OCI-LY1 (cell line): Measurements from ENCODE around the gene DOK4.

Experiments used
- H2AFZ ChIP-seq: fragments of 200-600 bp; sonication (generic), shearing (Covaris generic); 2 replicates; pipeline ENCODE4 v1.6.0; 2014; ENCODE audit warnings: antibody characterized with exemption, mild to moderate bottlenecking, low read length
- H3F3A ChIP-seq: fragments of 200-600 bp; sonication (generic), shearing (Covaris generic); 2 replicates; pipeline ENCODE4 v1.6.0; 2014; ENCODE audit warnings: mild to moderate bottlenecking, antibody characterized with exemption, low read length, moderate library complexity; ENCODE audit not compliant: insufficient read depth
- H3K27ac ChIP-seq: fragments of 200-600 bp; sonication (generic); 2 replicates; pipeline ENCODE4 v1.5.1; 2014; ENCODE audit warnings: low read length, mixed run types, mild to moderate bottlenecking, low read depth; ENCODE audit not compliant: poor library complexity, severe bottlenecking
- H3K27me3 ChIP-seq: fragments of 200-600 bp; sonication (generic); 2 replicates; pipeline ENCODE4 v1.6.0; 2014; ENCODE audit warnings: antibody characterized with exemption, mild to moderate bottlenecking, low read length, moderate library complexity; ENCODE audit not compliant: insufficient read depth
- H3K36me3 ChIP-seq: fragments of 200-600 bp; sonication (generic); 2 replicates; pipeline ENCODE4 v1.6.1; 2014; ENCODE audit warnings: mild to moderate bottlenecking, antibody characterized with exemption, low read length, moderate library complexity, mixed read lengths; ENCODE audit not compliant: insufficient read depth
- H3K4me1 ChIP-seq: fragments of 200-600 bp; sonication (generic); 2 replicates; pipeline ENCODE4 v1.5.1; 2014; ENCODE audit warnings: mild to moderate bottlenecking, low read length, moderate library complexity; ENCODE audit not compliant: insufficient read depth, severe bottlenecking
- H3K4me2 ChIP-seq: fragments of 200-600 bp; sonication (generic), shearing (Covaris generic); 2 replicates; pipeline ENCODE4 v1.6.1; 2014; ENCODE audit warnings: low read length
- H3K4me3 ChIP-seq: fragments of 200-600 bp; sonication (generic); 2 replicates; pipeline ENCODE4 v1.5.1; 2014; ENCODE audit warnings: low read length, low read depth, mild to moderate bottlenecking, mixed read lengths; ENCODE audit not compliant: poor library complexity, severe bottlenecking
- H3K79me2 ChIP-seq: fragments of 200-600 bp; shearing (Covaris generic); 2 replicates; pipeline ENCODE4 v1.6.1; 2016; ENCODE audit warnings: mixed run types, low read length, mixed read lengths; ENCODE audit not compliant: insufficient read depth
- H3K9ac ChIP-seq: fragments of 200-600 bp; sonication (generic), shearing (Covaris generic); 2 replicates; pipeline ENCODE4 v1.6.1; 2014; ENCODE audit warnings: mild to moderate bottlenecking, low read length, mixed read lengths
- H3K9me2 ChIP-seq: fragments of 200-600 bp; sonication (generic), shearing (Covaris generic); 2 replicates; pipeline ENCODE4 v1.6.1; 2014; ENCODE audit warnings: low read depth, mild to moderate bottlenecking, low read length, mixed read lengths
- H3K9me3 ChIP-seq: fragments of 200-600 bp; shearing (Covaris generic); 2 replicates; pipeline ENCODE4 v1.6.1; 2014; ENCODE audit warnings: low read length, mixed read lengths
- H4K20me1 ChIP-seq: fragments of 200-600 bp; sonication (generic), shearing (Covaris generic); 2 replicates; pipeline ENCODE4 v1.6.0; 2016; ENCODE audit warnings: mild to moderate bottlenecking, low read length; ENCODE audit not compliant: insufficient read depth
- EZH2 ChIP-seq: fragments of 200-600 bp; sonication (generic), shearing (Covaris generic); IDR thresholded peaks from 2 replicates; pipeline ENCODE4 v1.8.0; 2017; ENCODE audit warnings: borderline replicate concordance, mixed run types, mild to moderate bottlenecking, antibody characterized with exemption, low read length, moderate library complexity, mixed read lengths
- TF ChIP-seq, protein P1 (sequence below): fragments of 200-600 bp; sonication (generic), shearing (Covaris generic); IDR thresholded peaks from 2 replicates; pipeline ENCODE4 v1.5.1; 2017; ENCODE audit warnings: mild to moderate bottlenecking, antibody characterized with exemption, low read length, moderate library complexity, mixed read lengths

DOK4 gene

DNA sequence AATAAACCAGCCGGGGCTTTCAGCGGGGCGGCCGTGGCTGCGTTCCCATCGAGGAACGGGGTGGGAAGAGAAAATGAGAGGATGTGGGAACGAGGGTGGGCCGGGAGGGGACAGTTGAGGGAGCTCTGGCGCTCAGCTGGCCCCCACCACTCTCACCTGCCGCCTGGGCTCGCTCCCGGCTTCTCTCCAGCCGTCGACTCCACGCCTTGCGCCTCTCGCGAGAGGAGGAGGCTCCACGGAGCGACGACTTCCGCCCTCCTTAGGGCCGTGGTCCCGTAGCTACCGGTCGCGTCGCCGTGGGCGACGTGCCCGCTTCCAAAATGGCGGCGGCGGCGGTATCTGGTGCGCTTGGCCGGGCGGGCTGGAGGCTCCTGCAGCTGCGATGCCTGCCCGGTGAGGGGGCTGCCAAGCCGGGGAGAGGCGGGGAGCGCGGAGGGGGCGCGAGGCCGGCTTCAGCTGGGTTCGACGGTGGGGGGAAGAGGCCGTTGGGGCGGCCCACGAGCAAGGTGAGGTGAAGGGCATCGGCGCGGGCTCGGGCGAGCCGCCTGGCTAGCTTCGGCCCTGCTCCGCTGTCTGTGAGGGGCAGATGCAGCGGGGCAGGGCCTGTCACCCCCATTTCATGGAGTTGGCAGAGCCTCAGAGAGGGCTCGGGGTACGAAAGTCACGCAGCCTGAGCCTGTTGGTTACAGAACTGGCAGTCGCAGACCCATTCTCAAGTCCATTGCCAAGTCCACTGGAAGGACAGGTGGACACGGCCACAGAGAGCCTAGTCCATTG, 38.9 kb downstream of the DOK4 start, which contains the start of the genes CIAPIN1 and COQ9:
Gene CIAPIN1 (minus strand): TSS at position 200 of the 777 bp plus-strand sequence. CDS start 6,457 bp downstream, outside the sequence.
Gene COQ9 (plus strand): TSS at position 294 of the 777 bp plus-strand sequence. CDS start 27 bp downstream, at position 321.
- peak within 1 kb of the TSS; percentile 97 for H3K9ac ChIP-seq
- H4K20me1 ChIP-seq = no peaks in the 10 kb centered on the region
- peaks cover 33% of the 10 kb centered on the region for H3K79me2 ChIP-seq
- peak within 1 kb of the TSS; percentile 28 for H3K27ac ChIP-seq
- no peaks in the 10 kb centered on the region for H3K9me3 ChIP-seq
- H3K4me3 ChIP-seq = peak within 1 kb of the TSS; percentile 90
- H3K36me3 ChIP-seq = peaks cover 25% of the 10 kb centered on the region
- H3K4me2 ChIP-seq = peak within 1 kb of the TSS; percentile 93
- peaks cover 23% of the 10 kb centered on the region for H3K4me1 ChIP-seq
- H3F3A ChIP-seq = no peaks in the 10 kb centered on the region
- TF ChIP-seq, protein P1, sequence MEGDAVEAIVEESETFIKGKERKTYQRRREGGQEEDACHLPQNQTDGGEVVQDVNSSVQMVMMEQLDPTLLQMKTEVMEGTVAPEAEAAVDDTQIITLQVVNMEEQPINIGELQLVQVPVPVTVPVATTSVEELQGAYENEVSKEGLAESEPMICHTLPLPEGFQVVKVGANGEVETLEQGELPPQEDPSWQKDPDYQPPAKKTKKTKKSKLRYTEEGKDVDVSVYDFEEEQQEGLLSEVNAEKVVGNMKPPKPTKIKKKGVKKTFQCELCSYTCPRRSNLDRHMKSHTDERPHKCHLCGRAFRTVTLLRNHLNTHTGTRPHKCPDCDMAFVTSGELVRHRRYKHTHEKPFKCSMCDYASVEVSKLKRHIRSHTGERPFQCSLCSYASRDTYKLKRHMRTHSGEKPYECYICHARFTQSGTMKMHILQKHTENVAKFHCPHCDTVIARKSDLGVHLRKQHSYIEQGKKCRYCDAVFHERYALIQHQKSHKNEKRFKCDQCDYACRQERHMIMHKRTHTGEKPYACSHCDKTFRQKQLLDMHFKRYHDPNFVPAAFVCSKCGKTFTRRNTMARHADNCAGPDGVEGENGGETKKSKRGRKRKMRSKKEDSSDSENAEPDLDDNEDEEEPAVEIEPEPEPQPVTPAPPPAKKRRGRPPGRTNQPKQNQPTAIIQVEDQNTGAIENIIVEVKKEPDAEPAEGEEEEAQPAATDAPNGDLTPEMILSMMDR = no peak
- TF ChIP-seq EZH2 = no peak
- no peaks in the 10 kb centered on the region for H3K9me2 ChIP-seq
- H2AFZ ChIP-seq = no peak within 1 kb of the TSS
- no peaks in the 10 kb centered on the region for H3K27me3 ChIP-seq

DNA sequence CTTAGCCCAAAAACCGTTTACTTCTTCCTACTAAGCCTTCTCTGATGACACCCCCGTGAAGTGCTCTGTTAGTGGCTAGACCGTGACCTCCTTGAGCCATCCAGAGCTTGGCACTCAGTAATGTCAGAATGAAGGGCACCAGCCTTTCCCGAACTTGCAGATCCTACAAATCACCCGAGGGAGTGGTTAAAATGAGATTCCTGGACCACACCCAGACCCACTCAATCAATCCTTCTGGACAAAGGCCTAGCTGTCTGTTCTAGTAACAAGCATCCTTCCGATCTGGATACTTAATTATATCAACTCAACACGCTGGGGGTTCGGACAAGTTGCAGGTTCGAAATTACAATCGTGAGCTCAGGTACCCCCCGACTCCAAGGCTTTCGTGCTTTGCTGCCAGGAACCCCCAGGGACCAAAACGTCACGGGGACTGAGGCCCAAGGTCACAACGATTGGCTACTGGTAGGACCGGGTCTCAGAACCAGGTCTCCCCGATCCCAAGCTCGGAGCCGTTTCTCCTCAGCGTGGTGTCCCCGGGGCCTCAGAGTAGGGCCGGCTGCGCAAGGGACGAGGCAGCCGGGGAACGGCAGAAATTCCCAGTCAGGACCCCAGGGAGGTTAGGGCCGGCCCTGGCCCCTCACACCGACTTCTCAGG, 39.6 kb downstream of the DOK4 start:
- no peak overlapping the region for H2AFZ ChIP-seq
- 0 out of 2 replicates have a peak, but pooled peaks cover under 1% of the 10 kb centered on the region for H3K9me3 ChIP-seq
- no peaks in the 10 kb centered on the region for H3K27me3 ChIP-seq
- peak overlapping the region; percentile 28 for H3K27ac ChIP-seq
- peak overlapping the region; percentile 97 for H3K9ac ChIP-seq
- H3K4me1 ChIP-seq = peaks cover 23% of the 10 kb centered on the region
- H3K79me2 ChIP-seq = peaks cover 36% of the 10 kb centered on the region
- H4K20me1 ChIP-seq = no peaks in the 10 kb centered on the region
- peaks cover 20% of the 10 kb centered on the region for H3K36me3 ChIP-seq
- H3K4me2 ChIP-seq = peak overlapping the region; percentile 93
- H3F3A ChIP-seq = no peaks in the 10 kb centered on the region
- peak overlapping the region; percentile 90 for H3K4me3 ChIP-seq
- TF ChIP-seq EZH2 = no peak
- TF ChIP-seq, protein P1 = no peak
- no peaks in the 10 kb centered on the region for H3K9me2 ChIP-seq

DNA sequence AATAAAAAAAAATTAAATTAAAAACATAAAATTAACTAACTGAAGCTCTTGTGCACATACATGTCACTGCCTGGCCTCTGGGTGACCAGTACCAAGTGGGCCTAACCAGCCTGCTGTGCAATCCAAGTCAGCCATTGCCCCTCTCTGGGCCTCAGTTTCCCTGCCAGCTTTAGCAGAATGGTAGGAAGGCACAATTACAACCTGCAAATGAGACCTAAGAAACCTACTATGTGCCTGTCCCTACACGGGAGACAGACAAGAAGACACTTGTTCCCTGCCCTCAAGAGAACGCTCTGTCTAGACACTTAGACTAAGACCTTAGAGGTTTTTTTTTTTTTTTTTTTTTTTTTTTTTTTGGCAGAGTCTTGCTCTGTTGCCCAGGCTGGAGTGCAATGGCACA, 40.8 kb downstream of the DOK4 start:
- Histone ChIP-seq H3K9ac (no peak overlapping the region), H3K36me3 (peaks cover 21% of the 10 kb centered on the region), H4K20me1 (no peaks in the 10 kb centered on the region), H3K4me2 (no peak overlapping the region), H2AFZ (no peak overlapping the region), H3K4me1 (peaks cover 23% of the 10 kb centered on the region), H3K27ac (no peak overlapping the region), H3F3A (no peaks in the 10 kb centered on the region), H3K27me3 (no peaks in the 10 kb centered on the region), H3K9me3 (0 out of 2 replicates have a peak, but pooled peaks cover 8% of the 10 kb centered on the region), H3K4me3 (no peak overlapping the region), H3K79me2 (peaks cover 43% of the 10 kb centered on the region), H3K9me2 (no peaks in the 10 kb centered on the region)
- TF ChIP-seq, protein P1 = no peak
- TF ChIP-seq EZH2 = no peak
